Central memory CD4-positive, alpha-beta T cell (primary cell): ENCODE data around the gene GCM1.
"Not testable (repeated sequence)": the region's sequence is repeated elsewhere in the genome, so short reads cannot be mapped to it uniquely, and the experiment has no call there.

Experiments used
- DNase-seq: peaks from one replicate; pipeline ENCODE4 v3.0.0; 2022
- total RNA-seq, 3 experiments: gene quantifications; one replicate each; lab custom pipeline; 2026; lab: John Stamatoyannopoulos, UW

Gene GCM1, protein sequence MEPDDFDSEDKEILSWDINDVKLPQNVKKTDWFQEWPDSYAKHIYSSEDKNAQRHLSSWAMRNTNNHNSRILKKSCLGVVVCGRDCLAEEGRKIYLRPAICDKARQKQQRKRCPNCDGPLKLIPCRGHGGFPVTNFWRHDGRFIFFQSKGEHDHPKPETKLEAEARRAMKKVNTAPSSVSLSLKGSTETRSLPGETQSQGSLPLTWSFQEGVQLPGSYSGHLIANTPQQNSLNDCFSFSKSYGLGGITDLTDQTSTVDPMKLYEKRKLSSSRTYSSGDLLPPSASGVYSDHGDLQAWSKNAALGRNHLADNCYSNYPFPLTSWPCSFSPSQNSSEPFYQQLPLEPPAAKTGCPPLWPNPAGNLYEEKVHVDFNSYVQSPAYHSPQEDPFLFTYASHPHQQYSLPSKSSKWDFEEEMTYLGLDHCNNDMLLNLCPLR
- 0 to 0.25 (median 0.16) reads per million in 3 experiments for total RNA-seq

DNA sequence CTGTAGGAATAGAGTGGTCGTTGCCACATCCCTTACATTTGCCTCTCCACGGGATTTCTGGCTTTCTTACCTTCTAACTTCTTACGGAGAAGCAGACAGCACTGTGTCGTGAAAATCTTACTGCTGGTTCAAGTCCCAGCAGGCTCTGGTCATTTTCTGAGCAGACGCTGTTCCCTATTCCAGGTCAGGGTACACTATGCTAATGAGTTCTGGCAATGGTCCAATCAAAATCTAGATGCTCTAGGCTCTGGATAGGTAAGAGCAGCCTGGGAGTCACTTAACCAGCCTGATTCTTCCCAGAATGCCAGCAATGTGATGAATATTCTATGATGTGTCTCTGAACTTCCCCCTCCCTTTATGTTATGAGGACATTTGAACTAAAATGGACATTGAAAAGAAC is at the start of gene GCM1:
Gene GCM1, minus strand, starts transcription at position 158 of the 400 bp plus-strand sequence. CDS start 3,209 bp downstream, outside the sequence.
- DNase-seq, result no peak

DNA sequence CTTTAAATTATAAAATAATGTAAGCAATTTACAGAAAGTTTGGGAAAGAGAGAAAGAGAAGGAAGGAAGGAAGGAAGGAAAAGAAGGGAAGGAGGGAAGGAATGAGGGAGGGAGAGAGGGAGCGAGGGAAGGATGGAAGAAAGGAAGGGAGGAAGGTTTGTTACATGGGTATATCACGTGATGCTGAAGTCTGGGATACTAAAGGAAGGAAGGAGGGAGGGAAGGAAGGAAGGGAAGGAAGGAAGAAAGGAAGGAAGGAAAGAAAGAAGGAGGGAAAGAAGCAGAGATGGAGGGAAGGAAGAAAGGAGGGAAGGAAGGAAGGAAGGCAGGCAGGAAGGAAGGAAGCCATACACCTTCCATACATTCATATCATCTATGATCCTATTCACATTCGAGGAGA is 48.9 kb upstream of the GCM1 start:
- no peak for DNase-seq

DNA sequence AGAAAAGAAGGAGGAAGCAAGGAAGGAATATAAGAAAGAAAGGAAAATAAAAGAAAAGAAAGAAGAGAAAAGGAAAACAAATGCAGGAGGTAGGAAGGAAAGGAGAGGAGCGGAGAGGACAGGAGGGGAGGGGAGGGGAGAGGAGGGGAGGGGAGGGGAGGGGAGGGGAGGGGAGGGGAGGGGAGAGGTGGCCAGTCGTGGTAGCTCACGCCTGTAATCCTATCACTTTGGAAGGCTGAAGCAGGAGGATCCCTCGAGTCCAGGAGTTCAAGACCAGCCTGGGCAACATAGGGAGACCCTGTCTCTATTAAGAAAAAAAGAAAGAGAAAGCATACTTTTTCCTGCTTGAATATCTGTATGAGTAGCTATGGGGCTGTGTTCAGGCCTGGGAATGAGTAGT is 46.4 kb upstream of the GCM1 start:
- DNase-seq, result no peak

DNA sequence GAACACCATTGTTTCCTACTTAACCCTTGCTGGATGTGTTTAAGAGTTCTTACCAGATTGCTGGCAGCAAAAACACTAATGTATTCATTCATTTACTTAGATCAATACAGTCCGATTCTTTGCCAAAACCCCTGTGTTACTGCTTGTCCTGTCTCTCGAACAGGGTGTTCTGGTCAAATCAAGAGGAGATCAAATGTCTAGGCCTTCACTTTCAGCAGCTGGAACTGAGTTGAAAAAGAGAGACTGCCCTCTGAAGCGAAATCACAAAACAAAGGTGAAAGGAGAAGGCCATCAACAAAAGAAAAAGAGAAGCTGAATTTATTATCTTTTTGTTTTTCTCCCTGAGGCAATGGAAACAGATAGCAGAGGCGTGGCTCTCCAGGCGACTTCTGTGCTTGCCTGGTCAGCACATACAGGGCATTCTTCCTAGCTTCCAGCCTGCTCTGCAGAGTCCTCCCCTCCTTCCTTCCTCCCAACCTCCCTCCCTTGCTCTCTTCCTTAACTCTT is 44.1 kb upstream of the GCM1 start:
- no peak for DNase-seq

DNA sequence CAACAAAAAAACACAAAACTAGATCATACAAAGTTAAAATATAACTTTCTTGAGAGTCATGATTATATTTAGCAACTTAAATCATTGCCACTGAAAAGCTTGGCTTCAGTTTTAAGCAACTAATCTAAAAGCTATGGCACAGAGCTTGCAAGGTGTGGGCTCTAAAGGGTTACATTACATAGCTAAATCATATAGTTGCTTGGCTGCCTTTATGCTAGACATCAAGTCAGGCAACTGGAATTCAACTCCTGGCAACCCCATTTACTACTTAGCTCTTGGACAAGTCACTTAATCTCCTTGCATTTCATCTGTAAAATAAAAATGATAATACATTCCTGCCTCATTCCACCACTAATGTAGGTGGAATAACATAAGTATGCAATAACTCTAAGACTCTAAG is 40.9 kb upstream of the GCM1 start:
- DNase-seq, result no peak

DNA sequence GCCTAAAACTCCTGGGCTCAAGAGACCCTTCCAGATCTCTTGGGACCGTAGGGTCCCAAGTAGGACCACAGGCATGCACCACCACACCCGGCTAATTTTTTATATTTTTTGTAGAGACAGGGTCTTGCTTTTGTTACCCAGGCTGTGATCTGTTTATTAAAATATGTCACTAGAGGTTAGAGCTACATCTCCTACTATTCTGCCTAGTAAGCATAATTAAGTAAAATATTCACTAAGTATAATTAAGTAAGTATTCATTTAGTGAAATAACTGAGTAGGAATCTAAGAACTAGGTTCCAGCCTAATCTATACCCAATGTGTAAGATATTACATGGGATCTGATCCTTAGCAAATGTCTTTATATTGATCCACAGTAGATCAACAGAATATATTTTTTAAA is 40.2 kb upstream of the GCM1 start:
- no peak for DNase-seq

DNA sequence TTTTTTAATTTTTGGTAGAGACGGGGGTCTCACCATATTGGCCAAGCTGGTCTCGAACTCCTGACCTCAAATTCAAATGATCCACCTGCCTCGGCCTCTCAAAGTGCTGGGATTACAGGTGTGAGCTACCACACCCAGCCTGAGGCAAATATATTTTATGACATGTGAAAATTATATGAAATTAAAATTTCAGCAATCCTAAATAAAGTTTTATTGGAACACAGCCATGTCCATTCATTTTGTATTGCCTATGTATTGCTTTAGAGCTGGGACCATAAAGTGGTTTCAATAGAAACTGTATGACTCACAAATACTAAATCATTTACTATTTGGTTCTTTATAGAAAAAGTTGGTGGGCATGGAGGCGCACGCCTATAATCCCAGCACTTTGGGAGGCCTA is 32.0 kb upstream of the GCM1 start:
- DNase-seq, result no peak

DNA sequence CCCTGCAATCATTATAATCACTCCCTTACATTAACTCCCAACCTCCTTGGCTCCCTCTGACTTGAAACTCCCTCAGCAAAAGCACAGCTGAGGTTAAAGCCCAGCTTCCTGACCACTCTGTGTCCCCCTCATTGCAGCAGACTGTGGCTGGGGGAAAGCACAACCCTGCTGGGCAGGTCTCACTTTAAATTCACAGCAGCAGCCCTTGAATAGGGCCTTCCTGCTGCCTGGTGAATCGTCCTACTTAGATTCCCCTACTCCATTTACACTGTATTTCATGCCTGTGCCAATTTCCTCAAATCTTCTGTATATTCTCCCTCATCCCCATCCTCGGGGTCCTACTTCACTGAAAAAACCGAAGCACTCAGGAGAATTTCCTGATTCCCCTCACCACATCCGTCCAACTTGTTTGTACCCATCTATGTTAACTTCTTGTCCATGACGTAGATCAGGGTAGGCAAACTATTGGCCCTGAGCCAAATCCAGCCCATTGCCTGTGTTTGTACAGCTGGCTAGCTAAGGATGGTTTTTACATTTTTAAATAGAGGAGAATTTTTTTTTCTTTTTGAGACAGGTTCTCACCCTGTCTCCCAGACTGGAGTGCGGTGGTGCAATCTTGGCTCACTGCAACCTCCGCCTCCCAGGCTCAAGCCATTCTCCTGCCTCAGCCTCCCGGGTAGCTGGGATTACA is 31.5 kb upstream of the GCM1 start:
- peak; percentile 19 for DNase-seq

DNA sequence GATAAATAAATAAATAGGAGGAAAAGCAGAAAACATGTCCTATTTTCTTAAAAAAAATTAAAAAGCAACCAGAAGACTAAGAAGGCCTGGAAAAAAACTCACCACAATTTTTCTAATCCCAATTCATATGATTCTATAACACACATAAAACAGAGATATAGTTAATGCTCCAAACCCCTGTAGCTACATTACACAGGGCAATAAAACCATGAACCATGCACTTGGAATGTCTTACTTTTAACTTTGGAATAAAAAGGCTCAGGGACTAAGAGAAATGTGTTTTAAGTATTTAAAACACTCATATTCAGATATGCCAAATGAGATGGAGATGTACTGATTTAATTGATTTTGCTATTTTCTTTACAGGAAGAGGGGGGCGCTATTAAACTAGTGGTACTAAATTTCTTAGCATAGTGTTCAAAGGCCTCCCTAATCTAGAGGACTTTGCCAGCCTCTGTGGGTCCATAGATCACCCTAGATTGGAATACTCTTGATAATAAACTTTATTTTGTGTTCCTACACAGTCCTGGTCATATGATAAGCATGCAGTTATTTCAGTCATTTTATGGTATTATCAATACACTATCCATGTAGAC is 30.3 kb upstream of the GCM1 start:
- no peak for DNase-seq

DNA sequence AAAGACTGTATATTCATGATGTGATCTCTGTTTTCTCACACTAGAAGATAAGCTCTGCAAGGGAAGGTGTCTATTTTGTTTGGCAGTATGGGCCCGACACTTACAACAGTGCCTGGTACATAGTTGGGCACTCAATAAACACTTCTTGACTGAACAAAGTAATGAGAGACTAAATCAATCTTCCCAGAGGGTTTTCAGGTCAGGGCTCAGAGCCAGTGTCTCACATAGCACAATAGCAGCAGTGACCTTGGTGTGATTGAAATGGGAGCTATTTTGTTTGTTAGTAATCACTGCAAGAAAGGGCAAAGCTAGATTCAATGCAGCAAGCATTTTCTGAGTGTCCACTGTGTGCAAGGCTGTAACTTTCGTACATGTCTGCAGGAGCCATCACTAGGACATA is 26.4 kb upstream of the GCM1 start:
- DNase-seq, result no peak

DNA sequence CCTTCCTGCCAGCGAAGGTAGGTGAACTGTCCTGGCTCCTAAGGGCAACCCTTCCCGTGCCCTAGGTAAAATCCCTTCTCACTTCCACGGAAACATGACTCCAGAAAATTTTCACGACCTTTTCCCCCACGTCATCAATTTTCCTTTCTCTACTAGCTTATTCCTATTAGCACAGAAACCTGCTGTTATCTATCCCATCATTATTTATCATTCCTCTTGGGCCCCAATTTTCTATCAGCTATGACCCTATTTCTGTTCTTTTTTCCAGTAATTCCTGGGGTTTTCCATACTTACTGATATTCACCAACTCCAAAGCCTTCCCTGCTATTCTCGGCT is 23.8 kb upstream of the GCM1 start:
- no peak for DNase-seq

DNA sequence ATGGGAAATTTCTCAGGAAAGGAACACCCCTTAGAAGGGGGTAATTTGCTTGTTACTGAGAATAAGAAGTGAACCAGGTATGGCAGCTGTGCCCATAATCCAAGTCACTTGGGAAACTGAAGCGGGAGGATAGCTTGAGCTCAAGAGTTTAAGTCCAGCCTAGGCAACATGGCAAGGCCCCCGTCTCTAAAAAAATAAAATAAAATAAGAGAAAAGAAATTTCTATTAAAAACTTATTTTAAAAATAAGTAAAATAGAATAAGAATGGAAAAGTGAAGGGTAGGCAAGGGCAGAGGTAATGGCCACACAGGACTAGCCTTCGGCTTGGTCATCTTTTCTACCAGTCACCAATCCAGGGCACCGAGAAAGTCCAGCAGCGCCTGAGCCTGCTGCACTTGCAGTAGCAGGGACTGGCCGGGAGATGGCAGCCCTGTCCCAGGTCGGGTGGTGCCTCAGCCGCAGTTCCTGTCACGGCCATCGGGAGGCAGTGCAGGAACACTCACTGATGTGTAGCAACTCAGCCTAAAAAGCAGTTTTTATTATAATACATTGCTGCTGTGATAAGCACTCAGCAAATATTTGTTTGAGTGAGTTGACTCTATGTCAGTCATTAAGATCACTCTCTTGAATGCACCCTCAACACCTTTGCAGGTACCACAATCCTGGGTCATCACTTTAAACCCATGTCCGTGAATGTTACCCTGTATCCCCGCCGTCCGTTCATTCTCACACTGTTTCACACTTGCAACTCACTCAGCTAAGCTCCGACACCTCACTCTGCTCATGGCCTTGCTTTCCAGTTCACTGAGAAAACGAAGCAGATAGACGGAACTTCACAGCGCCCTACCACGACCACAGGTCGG is 23.2 kb upstream of the GCM1 start:
- peak; percentile 81 for DNase-seq

DNA sequence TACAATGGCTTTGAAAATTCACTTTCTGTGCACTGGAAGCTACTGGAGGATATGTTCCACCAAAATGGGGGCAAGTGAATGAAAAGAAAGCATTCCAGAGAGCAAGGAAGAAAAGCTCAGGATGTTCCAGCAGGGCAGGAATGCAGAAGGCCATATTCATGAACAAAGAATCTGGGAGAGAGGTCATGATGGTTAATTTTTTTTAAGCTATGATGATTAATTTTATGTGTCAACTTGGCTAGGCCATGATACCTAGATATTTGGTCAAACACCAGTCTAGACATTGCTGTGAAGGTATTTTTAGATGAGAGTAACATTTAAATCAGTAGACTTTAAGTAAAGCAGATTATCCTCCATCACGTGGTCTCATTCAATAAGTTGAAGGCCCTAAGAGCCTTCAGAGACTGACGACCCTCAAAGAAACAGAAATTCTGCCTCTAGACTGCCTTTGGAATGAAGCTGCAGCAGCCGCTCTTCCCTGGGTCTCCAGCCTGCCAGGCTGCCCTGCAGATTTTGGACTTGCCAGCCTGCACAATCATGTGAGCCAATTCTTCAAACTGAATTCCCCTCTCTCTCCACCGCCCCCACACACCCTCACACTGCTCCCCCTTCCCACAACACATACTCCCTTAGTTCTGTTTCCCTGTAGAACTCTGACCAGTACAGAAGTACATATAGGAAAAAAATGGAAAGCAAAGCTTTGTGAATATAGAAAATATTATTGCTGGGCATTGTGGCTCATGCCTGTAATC is 20.1 kb upstream of the GCM1 start:
- no peak for DNase-seq

DNA sequence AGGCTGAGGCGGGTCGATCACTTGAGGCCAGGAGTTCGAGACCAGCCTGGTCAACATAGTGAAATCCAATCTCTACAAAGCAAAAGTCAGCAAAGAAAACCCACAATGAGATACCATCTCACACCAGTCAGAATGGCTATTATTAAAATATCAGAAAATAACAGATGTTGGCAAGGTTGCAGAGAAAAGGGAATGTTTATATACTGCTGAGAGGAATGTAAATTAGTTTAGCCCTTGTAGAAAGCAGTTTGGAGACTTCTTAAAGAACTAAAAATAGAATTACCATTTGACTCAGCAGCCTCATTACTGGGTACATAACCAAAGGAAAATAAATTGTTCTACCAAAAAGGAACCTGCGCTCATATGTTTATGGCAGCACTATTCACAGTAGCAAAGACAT is 16.7 kb upstream of the GCM1 start:
- no peak for DNase-seq

DNA sequence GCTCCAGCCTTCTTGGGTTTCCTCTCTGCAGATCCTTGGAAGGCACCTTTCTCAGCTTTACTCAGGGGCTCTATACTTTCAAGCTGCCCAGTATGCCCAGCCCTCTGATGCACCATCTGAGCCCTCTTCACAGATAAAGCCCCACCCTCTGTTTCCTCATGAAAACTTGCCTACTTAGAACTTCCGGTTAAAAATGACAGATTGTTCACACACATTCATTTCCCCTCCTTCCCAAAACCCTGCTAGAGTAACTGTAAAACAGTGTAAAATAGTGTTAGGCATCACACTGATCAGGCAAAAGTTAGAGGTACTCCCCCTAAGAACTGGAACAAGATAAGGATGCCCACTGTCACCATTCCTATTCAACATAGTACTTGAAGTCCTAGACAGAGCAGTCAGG is 14.0 kb upstream of the GCM1 start:
- DNase-seq, result no peak

DNA sequence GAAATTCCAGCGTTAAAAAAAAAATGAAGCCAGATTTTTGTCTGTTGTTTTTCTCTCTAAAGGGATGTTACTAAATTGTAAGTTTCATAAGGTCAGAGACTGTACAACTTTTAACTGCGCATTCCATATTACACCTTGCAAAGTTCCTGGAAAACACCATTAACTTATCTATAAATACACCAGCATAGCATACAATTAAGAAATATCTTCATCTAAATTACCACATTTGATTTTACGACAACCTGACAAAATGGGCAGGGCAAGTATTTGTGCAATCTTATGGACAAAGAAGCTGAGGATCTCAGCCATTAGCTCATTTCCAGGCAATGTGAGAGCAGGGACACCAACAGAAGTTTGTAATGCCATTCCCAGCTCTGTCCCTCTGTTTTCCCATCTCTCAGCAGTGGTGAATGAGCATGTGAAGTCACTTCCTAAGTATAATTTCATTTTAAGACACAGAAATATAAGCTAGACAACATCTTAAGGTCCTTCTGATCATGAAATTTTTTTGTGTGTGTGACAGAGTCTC is 12.9 kb upstream of the GCM1 start:
- no peak for DNase-seq

DNA sequence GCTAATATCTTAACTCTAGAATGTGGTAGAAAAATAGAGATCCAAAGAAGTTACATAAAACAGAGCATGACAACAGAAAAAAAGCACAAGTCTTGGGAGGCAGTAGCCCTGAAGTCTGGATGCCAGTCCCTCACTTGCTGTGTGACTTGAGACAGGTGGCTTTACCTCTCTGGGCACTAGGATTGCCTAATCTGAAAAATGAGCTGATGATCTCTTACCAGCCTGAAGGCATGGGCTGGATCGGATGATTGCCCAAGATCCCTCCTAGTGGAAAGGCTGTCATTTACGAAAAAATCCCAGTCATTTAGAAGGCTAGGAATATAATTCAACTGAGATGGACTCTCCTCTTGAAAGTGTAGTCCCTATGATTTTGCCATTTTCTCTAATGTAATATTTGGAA is 10.9 kb upstream of the GCM1 start:
- DNase-seq, result no peak

DNA sequence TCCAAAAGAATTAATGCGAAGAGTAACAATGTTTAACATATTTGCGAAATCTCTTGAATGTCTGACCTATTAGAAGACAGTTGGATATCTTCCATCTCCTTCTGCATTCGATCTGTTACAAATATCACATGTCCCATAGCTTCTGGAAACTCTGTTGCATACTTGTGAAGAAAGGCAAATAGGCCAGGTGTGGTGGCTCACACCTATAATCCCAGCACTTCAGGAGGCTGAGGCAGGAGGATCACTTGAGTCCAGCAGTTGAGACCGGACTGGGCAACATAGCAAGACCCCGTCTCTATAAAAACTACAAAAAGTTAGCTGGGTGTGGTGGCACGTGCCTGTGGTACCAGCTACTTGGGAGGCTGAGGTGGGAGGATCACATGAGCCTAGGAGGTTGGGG is 9.4 kb upstream of the GCM1 start:
- not testable (repeated sequence) for DNase-seq

DNA sequence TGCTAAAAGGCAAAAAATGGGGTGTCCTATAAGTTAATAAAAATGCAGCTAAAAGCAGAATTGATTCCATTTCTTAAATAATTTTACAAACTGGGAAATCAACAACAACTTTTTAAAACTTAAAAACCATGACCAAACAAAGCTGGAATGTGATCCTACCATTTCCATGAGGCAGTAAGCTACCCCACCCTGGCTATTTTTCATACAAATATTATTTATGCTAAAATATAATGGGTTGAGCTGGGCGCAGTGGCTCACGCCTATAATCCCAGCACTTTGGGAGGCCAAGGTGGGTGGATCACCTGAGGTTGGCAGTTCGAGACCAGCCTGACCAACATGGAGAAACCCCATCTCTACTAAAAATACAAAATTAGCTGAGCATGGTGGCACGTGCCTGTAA is 6.6 kb upstream of the GCM1 start:
- DNase-seq, result not testable (repeated sequence)

DNA sequence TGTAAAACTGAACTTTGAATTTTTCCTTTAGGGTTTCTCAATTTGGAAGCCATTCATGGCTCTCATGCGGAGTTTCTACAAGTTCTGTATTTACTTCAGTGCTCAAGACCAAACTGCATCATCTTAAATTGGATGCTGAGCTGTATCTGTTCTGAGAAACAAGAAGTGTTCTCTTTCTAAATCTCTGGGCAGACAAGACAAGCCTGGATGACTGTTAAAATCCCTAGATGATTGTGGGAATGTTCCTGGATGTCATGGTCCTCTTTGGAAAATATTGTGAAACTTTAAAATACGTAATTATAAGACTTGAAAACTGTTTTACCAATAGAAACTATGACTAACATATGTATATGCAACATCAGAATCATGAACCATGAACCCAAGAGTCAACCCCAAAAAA is 6.2 kb upstream of the GCM1 start:
- no peak for DNase-seq

DNA sequence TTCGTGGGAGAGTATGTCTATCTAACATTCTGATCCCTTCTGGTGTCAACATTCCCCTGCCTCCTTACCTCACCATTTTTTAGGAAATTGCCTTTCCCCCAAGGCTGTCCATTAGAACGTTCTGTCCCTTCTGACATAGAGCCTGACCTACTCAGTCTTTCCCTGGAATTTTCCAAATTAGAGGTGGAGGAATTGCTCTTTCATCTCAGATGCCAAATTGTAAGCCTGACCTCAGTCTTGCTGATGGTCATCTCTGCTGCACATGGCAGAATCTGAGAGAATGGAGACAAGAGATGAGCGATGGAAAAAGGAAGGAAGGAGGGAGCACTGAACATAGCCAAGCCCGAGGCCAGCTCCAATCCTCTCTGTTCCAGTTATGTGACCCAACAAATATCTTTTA is 5.4 kb upstream of the GCM1 start:
- no peak for DNase-seq

DNA sequence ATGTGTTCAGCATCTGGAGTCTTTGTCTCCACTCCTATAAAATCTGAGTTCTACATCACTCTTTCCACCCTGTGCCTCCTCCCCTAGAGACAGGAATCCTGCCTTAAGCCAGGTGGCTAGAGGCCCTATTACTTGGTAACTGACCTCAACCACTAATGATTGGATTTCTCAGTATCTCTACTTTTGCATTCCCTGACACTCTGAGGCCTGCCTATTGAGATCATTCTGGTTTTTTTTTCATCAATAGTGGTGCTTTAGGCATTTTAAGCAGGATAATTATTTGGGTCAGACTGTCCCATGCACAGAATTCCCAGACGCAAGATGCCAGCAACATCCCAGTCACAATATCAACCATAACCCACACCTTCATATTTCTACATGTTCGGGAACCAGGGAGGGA is 3.9 kb upstream of the GCM1 start:
- DNase-seq, result no peak
